CD4-positive, alpha-beta T cell (primary cell): Measurements from ENCODE around the gene PRTFDC1. TPM values are rescaled to one million over a fixed set of nuclear protein-coding genes. Genes with fewer than 3 reads are reported as not detected.

ENCODE experiments used
- ATAC-seq: fragments of 200-7000 bp; cut with Tn5 transposase; one replicate; pipeline ENCODE4 v1.10.0; 2022; ENCODE audit warnings: mild to moderate bottlenecking; ENCODE audit not compliant: poor library complexity
- CTCF ChIA-PET: fragments of 350-600 bp; sonication (Branson Sonifier 250); formaldehyde crosslinking; loops from one replicate; lab custom pipeline; 2021; ENCODE audit warnings: antibody characterized with exemption, inconsistent platforms; lab: Charles Lee
- POLR2A ChIA-PET: fragments of 350-600 bp; sonication (Branson Sonifier 250); formaldehyde crosslinking; loops from one replicate; lab custom pipeline; 2021; ENCODE audit warnings: antibody characterized with exemption, inconsistent platforms; lab: Charles Lee
- DNase-seq, 14 experiments: peaks; one replicate each; pipeline ENCODE4 v3.0.0-alpha.2; 2013 to 2020; ENCODE audit warnings: mixed read lengths in 2 of 14
- H3K27ac ChIP-seq, 2 donors: one replicate each; pipeline versions ENCODE4 v1.5.1 to v1.7.0; 2013; ENCODE audit warnings: low read length in 2 of 2, low read depth in 1 of 2, mild to moderate bottlenecking in 1 of 2
- H3K27me3 ChIP-seq, 2 experiments: 1 replicate in 1 of 2; 2 replicates in 1 of 2; pipeline versions ENCODE4 v1.6.1 to v1.7.0; 2013; ENCODE audit warnings: low read length in 2 of 2, control low read depth in 1 of 2, mild to moderate bottlenecking in 1 of 2, moderate library complexity in 1 of 2; ENCODE audit not compliant: insufficient read depth in 2 of 2, control insufficient read depth in 1 of 2
- H3K36me3 ChIP-seq: one replicate; pipeline ENCODE4 v1.6.1; 2013; ENCODE audit warnings: low read length, control low read depth; ENCODE audit not compliant: insufficient read depth
- H3K4me1 ChIP-seq: one replicate; pipeline ENCODE4 v1.6.1; 2013; ENCODE audit warnings: low read length, control low read depth; ENCODE audit not compliant: insufficient read depth
- H3K4me3 ChIP-seq: one replicate; pipeline ENCODE4 v1.5.1; 2013; ENCODE audit warnings: mild to moderate bottlenecking, low read length, moderate library complexity
- H3K9me3 ChIP-seq, 2 experiments: 1 replicate in 1 of 2; 2 replicates in 1 of 2; pipeline versions ENCODE4 v1.6.1 to v1.7.0; 2013; ENCODE audit warnings: low read length in 2 of 2, mild to moderate bottlenecking in 2 of 2, control low read depth in 1 of 2, moderate library complexity in 1 of 2; ENCODE audit not compliant: control insufficient read depth in 1 of 2, insufficient read depth in 1 of 2
- H3K27ac Mint-ChIP-seq: one replicate; pipeline ENCODE4 v1.8.0; 2020; ENCODE audit warnings: mixed read lengths
- H3K27me3 Mint-ChIP-seq: one replicate; pipeline ENCODE4 v1.8.0; 2021; ENCODE audit warnings: mixed read lengths
- H3K36me3 Mint-ChIP-seq: one replicate; pipeline ENCODE4 v1.8.0; 2021; ENCODE audit warnings: low read depth, mixed read lengths
- H3K4me1 Mint-ChIP-seq: one replicate; pipeline ENCODE4 v1.8.0; 2021; ENCODE audit warnings: low read depth, mixed read lengths
- H3K4me3 Mint-ChIP-seq: one replicate; pipeline ENCODE4 v1.8.0; 2020; ENCODE audit warnings: mild to moderate bottlenecking, mixed read lengths
- H3K9me3 Mint-ChIP-seq: one replicate; pipeline ENCODE4 v1.8.0; 2020; ENCODE audit warnings: mixed read lengths
- CTCF ChIP-seq: fragments of 200-600 bp; IDR thresholded peaks from one replicate; pipeline ENCODE4 v1.8.0; 2022; ENCODE audit warnings: antibody characterized with exemption, mild to moderate bottlenecking
- intact Hi-C, 2 experiments: fragments of 100-400 bp; cut with DNase I in 1 of 2; cut with micrococcal nuclease in 1 of 2; formaldehyde crosslinking; loops; one replicate each; pipeline versions ENCODE4 v1.15.1 to v1.9.0; 2023 to 2025; cut with DNase I, micrococcal nuclease
- total RNA-seq, 174 experiments: library from RNA in 2 of 174; stranded (reverse) in 2 of 174; gene quantifications; one replicate each; pipeline ENCODE4 v1.2.3 and lab custom pipeline; 2021 to 2026

Gene PRTFDC1
- total RNA-seq, 2 experiments from 2014 or later = 0.52 to 0.67 TPM

DNA sequence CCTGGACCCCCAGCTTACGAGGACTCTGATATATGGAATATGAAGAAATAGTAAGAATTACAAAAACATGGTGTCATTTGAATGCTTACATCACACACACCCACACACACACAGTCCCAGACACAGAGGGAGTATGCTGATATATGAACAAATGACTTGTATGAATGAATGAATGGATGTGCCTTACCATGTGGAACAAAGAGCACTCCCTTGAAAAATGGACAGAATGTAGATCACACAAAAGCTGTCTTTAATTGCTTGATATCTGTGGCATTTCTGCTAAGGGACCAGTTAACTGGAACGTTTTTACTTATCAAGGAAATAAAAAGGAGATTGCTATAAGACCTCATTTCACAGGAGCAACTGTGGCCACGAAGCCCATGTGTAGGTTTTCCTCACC lies 46.0 kb downstream of the PRTFDC1 start:
- Histone ChIP-seq H3K27ac (no peak overlapping the region), H3K4me1 (peaks cover 9% of the 10 kb centered on the region), H3K9me3 (no peaks in the 10 kb centered on the region), H3K27me3 (no peaks in the 10 kb centered on the region), H3K4me3 (no peak overlapping the region), H3K36me3 (no peaks in the 10 kb centered on the region)
- POLR2A ChIA-PET = no interaction called here
- Mint-ChIP-seq H3K27me3 (no peaks in the 10 kb centered on the region), H3K4me3 (no peak overlapping the region), H3K36me3 (no peaks in the 10 kb centered on the region), H3K27ac (no peak overlapping the region), H3K9me3 (no peaks in the 10 kb centered on the region), H3K4me1 (peaks cover 12% of the 10 kb centered on the region)
- DNase-seq (no peak), ATAC-seq (no peak)
- no peak for TF ChIP-seq CTCF
- CTCF ChIA-PET = no interaction called here
- intact Hi-C loops = loop anchor here in 1 of 2 experiments (5.0 kb wide), 1 partner anchor 34 kb away; no protein-coding TSS in a partner anchor

- no peak for DNase-seq
- no peak for TF ChIP-seq CTCF
- Histone ChIP-seq H3K36me3 (no peaks in the 10 kb centered on the region), H3K4me3 (no peak overlapping the region), H3K27ac (no peak overlapping the region), H3K9me3 (no peaks in the 10 kb centered on the region), H3K4me1 (peaks cover 12% of the 10 kb centered on the region), H3K27me3 (no peaks in the 10 kb centered on the region)
- Mint-ChIP-seq H3K27ac (no peak overlapping the region), H3K9me3 (no peaks in the 10 kb centered on the region), H3K4me1 (peaks cover 19% of the 10 kb centered on the region), H3K4me3 (no peak overlapping the region), H3K36me3 (no peaks in the 10 kb centered on the region), H3K27me3 (no peaks in the 10 kb centered on the region)
- no peak for ATAC-seq
- ChIA-PET POLR2A (no interaction called here), CTCF (interaction anchor here (0.7 kb wide), 2 partner anchors 262 to 454 kb away, joined by 4 read pairs; no protein-coding TSS in a partner anchor)
- intact Hi-C loops = loop anchor here in 1 of 2 experiments (5.0 kb wide), 1 partner anchor 33 kb away; no protein-coding TSS in a partner anchor
These were observed 47.6 kb downstream of the PRTFDC1 start for GRCh38 chr10:24904824-24905223.

DNA sequence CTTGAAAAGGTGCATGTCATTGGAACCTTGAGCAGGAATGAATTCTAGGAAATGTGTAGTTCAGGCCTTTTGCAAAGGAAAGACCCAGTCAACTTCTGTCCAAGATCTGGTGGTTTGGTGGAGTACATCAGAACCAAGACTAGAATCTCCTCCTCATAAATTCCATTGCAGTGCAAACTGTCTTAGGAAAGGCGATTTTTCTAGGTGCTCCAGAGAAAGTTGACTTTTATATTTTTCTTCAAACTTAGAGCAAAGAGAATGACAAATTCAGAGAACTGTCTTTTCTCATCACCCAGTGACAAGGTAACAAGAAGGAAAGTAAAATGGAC lies 50.0 kb downstream of the PRTFDC1 start:
- DNase-seq (no peak), ATAC-seq (no peak)
- Mint-ChIP-seq H3K27ac (no peak overlapping the region), H3K9me3 (no peaks in the 10 kb centered on the region), H3K36me3 (no peaks in the 10 kb centered on the region), H3K4me1 (peaks cover 25% of the 10 kb centered on the region), H3K4me3 (no peak overlapping the region), H3K27me3 (no peaks in the 10 kb centered on the region)
- Histone ChIP-seq H3K4me1 (peaks cover 18% of the 10 kb centered on the region), H3K27ac (no peak overlapping the region), H3K36me3 (no peaks in the 10 kb centered on the region), H3K9me3 (no peaks in the 10 kb centered on the region), H3K27me3 (no peaks in the 10 kb centered on the region), H3K4me3 (no peak overlapping the region)
- ChIA-PET POLR2A (no interaction called here), CTCF (no interaction called here)
- intact Hi-C loops = no loop called here
- TF ChIP-seq CTCF = no peak
